DOHH2 (cell line): Measurements from ENCODE around the gene RIPOR3.

Experiments
- EZH2phosphoT487 ChIP-seq: fragments of 200-600 bp; sonication (generic); IDR thresholded peaks from 2 replicates; pipeline ENCODE4 v1.6.1; 2017; ENCODE audit warnings: borderline replicate concordance, mild to moderate bottlenecking, antibody characterized with exemption, low read length, moderate library complexity, mixed read lengths
- TF ChIP-seq, protein P1 (sequence below): fragments of 200-600 bp; sonication (generic); IDR thresholded peaks from one replicate; pipeline ENCODE4 v1.5.1; 2014; ENCODE audit warnings: antibody characterized with exemption, mild to moderate bottlenecking, low read depth, low read length; ENCODE audit not compliant: poor library complexity, severe bottlenecking

DNA sequence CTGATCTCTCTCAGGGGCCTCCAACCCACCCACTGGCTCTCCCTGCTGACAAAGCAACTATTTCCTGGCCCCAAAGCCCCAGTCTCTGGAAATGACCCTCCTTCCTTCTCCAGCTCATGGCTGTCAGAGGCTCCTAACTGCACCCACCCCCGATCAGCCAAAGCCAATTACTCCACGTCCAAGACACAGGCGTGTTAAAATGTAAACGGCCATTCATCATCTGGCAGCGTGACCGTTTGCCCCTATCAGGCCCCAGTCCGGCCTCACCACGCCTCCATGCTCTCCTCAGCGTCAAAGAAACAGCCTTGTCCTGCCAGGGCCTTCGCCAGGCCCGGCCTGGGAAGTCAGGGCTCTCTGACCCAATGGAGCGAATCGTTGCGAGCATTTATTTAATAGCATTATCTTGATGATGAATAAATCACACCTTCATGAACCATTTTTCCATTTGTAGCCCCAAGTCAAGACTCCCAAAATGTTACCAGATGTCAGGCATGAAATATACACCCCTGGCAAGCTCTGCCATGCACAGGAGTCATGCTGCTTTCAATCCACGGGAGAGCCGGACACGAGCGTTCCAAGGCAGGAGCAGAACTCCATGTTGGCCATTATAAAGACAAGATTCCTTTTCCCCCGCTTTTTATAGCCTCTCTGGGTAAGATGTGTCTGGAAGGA, 17.7 kb downstream of the RIPOR3 start:
- TF ChIP-seq, protein P1, sequence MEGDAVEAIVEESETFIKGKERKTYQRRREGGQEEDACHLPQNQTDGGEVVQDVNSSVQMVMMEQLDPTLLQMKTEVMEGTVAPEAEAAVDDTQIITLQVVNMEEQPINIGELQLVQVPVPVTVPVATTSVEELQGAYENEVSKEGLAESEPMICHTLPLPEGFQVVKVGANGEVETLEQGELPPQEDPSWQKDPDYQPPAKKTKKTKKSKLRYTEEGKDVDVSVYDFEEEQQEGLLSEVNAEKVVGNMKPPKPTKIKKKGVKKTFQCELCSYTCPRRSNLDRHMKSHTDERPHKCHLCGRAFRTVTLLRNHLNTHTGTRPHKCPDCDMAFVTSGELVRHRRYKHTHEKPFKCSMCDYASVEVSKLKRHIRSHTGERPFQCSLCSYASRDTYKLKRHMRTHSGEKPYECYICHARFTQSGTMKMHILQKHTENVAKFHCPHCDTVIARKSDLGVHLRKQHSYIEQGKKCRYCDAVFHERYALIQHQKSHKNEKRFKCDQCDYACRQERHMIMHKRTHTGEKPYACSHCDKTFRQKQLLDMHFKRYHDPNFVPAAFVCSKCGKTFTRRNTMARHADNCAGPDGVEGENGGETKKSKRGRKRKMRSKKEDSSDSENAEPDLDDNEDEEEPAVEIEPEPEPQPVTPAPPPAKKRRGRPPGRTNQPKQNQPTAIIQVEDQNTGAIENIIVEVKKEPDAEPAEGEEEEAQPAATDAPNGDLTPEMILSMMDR, result no peak
- no peak for TF ChIP-seq EZH2phosphoT487
